Measurements from ENCODE around the gene GRID2.
"Not testable (repeated sequence)": the region's sequence is repeated elsewhere in the genome, so short reads cannot be mapped to it uniquely, and the experiment has no call there.

The GRID2 gene

DNA sequence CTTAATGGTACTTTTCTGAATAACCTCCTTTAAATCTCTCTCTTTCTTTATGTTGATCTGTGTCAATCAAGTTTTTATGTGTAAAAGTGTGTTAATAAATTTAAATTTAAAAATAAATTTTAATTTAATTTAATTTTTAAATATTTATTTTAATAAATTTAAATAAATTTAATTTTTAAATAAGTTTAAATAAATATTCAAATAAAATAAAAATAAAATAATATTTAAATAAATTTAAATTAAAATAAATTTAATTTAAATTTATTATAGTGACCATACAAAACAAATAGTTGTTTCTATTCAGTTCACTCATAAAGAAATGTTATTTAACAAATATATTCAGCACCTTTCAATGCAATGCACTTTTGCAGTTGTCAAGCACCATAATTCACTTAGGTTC is 146.9 kb downstream of the GRID2 start:
- no peak overlapping the region for H3K4me2 ChIP-seq (ENCODE audit: low read depth, low read length)
- H3F3A ChIP-seq (ENCODE audit: insufficient read depth, low read length): no peaks in the 10 kb centered on the region
- no peak overlapping the region for H2AFZ ChIP-seq (ENCODE audit: low read length)
- no peaks in the 10 kb centered on the region for H3K9me3 ChIP-seq (replicated peaks; ENCODE audit: insufficient read depth, low read length)
- H3K27me3 ChIP-seq (replicated peaks; ENCODE audit: insufficient read depth, low read length): no peaks in the 10 kb centered on the region
- no peaks in the 10 kb centered on the region for H3K36me3 ChIP-seq (replicated peaks; ENCODE audit: insufficient read depth, low read length)
- no peaks in the 10 kb centered on the region for H3K9me2 ChIP-seq (replicated peaks; ENCODE audit: insufficient read depth, low read length)
- no peak overlapping the region for H3K4me3 ChIP-seq (ENCODE audit: low read length)
- no peaks in the 10 kb centered on the region for H3K79me2 ChIP-seq (ENCODE audit: low read length)
- no peaks in the 10 kb centered on the region for H3K4me1 ChIP-seq (ENCODE audit: low read length)
- no peak overlapping the region for H3K9ac ChIP-seq (ENCODE audit: low read length)
- DNase-seq: no peak
- H4K20me1 ChIP-seq (ENCODE audit: insufficient read depth, low read length): no peaks in the 10 kb centered on the region
- H3K27ac ChIP-seq (ENCODE audit: low read length): no peak overlapping the region
- TF ChIP-seq EZH2phosphoT487 (IDR thresholded peaks at IDR 0.05; ENCODE audit: low read length) (no peak), EZH2 (optimal IDR thresholded peaks at IDR 0.05; ENCODE audit: low read depth, low read length) (no peak)
- TF ChIP-seq, protein P1, sequence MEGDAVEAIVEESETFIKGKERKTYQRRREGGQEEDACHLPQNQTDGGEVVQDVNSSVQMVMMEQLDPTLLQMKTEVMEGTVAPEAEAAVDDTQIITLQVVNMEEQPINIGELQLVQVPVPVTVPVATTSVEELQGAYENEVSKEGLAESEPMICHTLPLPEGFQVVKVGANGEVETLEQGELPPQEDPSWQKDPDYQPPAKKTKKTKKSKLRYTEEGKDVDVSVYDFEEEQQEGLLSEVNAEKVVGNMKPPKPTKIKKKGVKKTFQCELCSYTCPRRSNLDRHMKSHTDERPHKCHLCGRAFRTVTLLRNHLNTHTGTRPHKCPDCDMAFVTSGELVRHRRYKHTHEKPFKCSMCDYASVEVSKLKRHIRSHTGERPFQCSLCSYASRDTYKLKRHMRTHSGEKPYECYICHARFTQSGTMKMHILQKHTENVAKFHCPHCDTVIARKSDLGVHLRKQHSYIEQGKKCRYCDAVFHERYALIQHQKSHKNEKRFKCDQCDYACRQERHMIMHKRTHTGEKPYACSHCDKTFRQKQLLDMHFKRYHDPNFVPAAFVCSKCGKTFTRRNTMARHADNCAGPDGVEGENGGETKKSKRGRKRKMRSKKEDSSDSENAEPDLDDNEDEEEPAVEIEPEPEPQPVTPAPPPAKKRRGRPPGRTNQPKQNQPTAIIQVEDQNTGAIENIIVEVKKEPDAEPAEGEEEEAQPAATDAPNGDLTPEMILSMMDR (IDR thresholded peaks at IDR 0.05; ENCODE audit: low read length): no peak

DNA sequence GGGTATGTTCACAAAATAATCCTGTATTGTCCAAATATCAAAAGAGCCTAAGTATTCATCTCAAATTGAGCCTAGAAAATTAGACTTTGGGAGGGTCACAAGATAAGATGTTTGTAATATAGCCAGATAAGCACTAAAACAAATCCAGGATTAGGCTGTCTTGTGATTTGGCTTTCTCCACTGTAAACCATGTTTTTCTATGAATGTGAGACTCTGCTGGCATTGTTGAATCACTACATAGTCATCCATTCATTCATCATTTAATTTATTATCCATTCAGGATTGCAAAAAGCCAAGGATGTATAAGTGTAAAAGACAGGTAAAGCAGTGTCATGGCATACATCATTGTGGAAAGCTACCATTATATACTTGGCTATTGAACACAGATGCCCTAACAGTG is 148.0 kb downstream of the GRID2 start:
- Histone ChIP-seq H3K27me3 (replicated peaks; ENCODE audit: insufficient read depth, low read length) (no peaks in the 10 kb centered on the region), H3K9me2 (replicated peaks; ENCODE audit: insufficient read depth, low read length) (no peaks in the 10 kb centered on the region), H4K20me1 (ENCODE audit: insufficient read depth, low read length) (no peaks in the 10 kb centered on the region), H3K4me2 (ENCODE audit: low read depth, low read length) (no peak overlapping the region), H3K4me3 (ENCODE audit: low read length) (no peak overlapping the region), H3K79me2 (ENCODE audit: low read length) (no peaks in the 10 kb centered on the region), H3K9me3 (replicated peaks; ENCODE audit: insufficient read depth, low read length) (no peaks in the 10 kb centered on the region), H2AFZ (ENCODE audit: low read length) (no peak overlapping the region), H3F3A (ENCODE audit: insufficient read depth, low read length) (no peaks in the 10 kb centered on the region), H3K9ac (ENCODE audit: low read length) (no peak overlapping the region), H3K27ac (ENCODE audit: low read length) (no peak overlapping the region), H3K36me3 (replicated peaks; ENCODE audit: insufficient read depth, low read length) (no peaks in the 10 kb centered on the region), H3K4me1 (ENCODE audit: low read length) (no peaks in the 10 kb centered on the region)
- no peak for DNase-seq
- TF ChIP-seq EZH2 (optimal IDR thresholded peaks at IDR 0.05; ENCODE audit: low read depth, low read length) (no peak), EZH2phosphoT487 (IDR thresholded peaks at IDR 0.05; ENCODE audit: low read length) (no peak)
- TF ChIP-seq, protein P1 (IDR thresholded peaks at IDR 0.05; ENCODE audit: low read length): no peak

DNA sequence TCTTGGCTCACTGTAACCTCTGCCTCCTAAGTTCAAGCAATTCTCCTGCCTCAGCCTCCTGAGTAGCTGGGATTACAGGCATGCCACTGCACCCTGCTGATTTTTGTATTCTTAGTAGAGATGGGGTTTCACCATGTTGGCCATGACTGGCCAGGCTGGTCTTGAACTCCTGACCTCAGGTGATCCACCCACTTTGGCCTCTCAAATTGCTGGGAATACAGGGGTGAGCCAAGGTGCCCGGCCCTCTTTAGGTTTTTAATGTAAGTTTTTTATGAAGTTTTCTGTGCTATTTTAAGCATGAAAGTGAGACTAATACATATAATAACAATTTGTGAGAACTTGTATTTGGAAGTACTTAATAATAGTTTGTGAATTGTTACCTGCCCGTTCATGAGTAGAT is 148.6 kb downstream of the GRID2 start:
- not testable (repeated sequence) for H4K20me1 ChIP-seq (ENCODE audit: insufficient read depth, low read length); H2AFZ ChIP-seq (ENCODE audit: low read length); H3K27me3 ChIP-seq (replicated peaks; ENCODE audit: insufficient read depth, low read length); H3F3A ChIP-seq (ENCODE audit: insufficient read depth, low read length); H3K4me2 ChIP-seq (ENCODE audit: low read depth, low read length); H3K9ac ChIP-seq (ENCODE audit: low read length); H3K9me2 ChIP-seq (replicated peaks; ENCODE audit: insufficient read depth, low read length); DNase-seq; H3K79me2 ChIP-seq (ENCODE audit: low read length); H3K27ac ChIP-seq (ENCODE audit: low read length); H3K4me1 ChIP-seq (ENCODE audit: low read length); H3K4me3 ChIP-seq (ENCODE audit: low read length); H3K36me3 ChIP-seq (replicated peaks; ENCODE audit: insufficient read depth, low read length); H3K9me3 ChIP-seq (replicated peaks; ENCODE audit: insufficient read depth, low read length)

DNA sequence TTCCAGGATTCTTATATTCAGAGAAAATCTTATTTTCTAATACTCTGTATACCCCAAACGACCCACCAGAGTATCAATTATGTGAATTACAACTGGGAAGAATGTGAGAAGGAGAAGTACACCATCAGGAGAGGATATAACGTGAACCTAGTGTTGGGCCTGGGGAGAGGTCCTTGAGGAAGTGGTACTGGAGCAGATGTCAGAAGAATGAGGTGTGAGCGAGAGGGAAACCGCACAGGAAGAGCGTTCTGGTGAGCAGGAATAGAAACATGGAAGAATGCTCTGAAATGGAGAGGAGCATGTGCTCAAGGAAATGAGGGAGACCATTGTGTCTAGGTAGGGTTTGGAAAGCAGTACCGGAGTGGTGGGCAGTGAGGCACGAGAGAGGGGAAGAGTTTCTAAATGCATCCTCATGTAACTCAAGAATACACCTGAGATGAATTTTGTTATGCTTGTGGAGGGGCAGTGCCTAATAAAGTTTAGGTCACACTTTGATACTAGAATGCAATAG is 151.6 kb downstream of the GRID2 start:
- TF ChIP-seq EZH2 (optimal IDR thresholded peaks at IDR 0.05; ENCODE audit: low read depth, low read length) (no peak), EZH2phosphoT487 (IDR thresholded peaks at IDR 0.05; ENCODE audit: low read length) (no peak)
- TF ChIP-seq, protein P1 (IDR thresholded peaks at IDR 0.05; ENCODE audit: low read length): no peak
- no peaks in the 10 kb centered on the region for H3K79me2 ChIP-seq (ENCODE audit: low read length)
- H3K27me3 ChIP-seq (replicated peaks; ENCODE audit: insufficient read depth, low read length): no peaks in the 10 kb centered on the region
- no peak overlapping the region for H3K27ac ChIP-seq (ENCODE audit: low read length)
- no peak for DNase-seq
- H3F3A ChIP-seq (ENCODE audit: insufficient read depth, low read length): no peaks in the 10 kb centered on the region
- no peak overlapping the region for H2AFZ ChIP-seq (ENCODE audit: low read length)
- H3K4me2 ChIP-seq (ENCODE audit: low read depth, low read length): no peak overlapping the region
- H3K9ac ChIP-seq (ENCODE audit: low read length): no peak overlapping the region
- no peaks in the 10 kb centered on the region for H3K4me1 ChIP-seq (ENCODE audit: low read length)
- H3K36me3 ChIP-seq (replicated peaks; ENCODE audit: insufficient read depth, low read length): no peaks in the 10 kb centered on the region
- no peaks in the 10 kb centered on the region for H3K9me2 ChIP-seq (replicated peaks; ENCODE audit: insufficient read depth, low read length)
- H4K20me1 ChIP-seq (ENCODE audit: insufficient read depth, low read length): no peaks in the 10 kb centered on the region
- H3K9me3 ChIP-seq (replicated peaks; ENCODE audit: insufficient read depth, low read length): no peaks in the 10 kb centered on the region
- H3K4me3 ChIP-seq (ENCODE audit: low read length): no peak overlapping the region

Data from MM.1S (cell line).